HG02571 (cell line): ENCODE results near the gene KIF3A.

ENCODE experiments used
- ATAC-seq: cut with Tn5 transposase; IDR thresholded peaks from one replicate; pipeline ENCODE4 v1.9.1; 2021; ENCODE audit warnings: mild to moderate bottlenecking, moderate library complexity; ENCODE audit not compliant: unreplicated experiment

Gene KIF3A

DNA sequence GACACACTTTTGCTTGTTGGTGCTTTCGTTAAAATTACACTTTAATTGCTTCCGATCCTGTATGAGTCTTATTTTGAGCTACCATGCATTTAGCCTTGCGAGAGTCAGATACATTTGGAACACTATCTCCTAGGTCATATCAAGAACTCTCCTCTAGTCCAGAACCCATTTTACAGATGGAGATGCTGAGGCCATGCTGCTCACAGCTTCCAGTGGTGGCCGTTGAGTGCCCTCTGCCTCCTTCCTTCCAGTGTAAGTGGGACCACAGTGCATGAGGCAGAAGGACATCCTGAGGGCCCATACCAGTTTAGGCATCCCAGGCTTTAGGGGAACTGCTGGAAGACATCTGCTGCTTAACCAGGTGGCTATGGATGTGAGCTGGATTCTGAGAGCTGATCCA, 16.8 kb upstream of the KIF3A start:
- no peak for ATAC-seq

- no peak for ATAC-seq
Measured at GRCh38 chr5:132753135-132753987, 16.0 kb upstream of the KIF3A start.

DNA sequence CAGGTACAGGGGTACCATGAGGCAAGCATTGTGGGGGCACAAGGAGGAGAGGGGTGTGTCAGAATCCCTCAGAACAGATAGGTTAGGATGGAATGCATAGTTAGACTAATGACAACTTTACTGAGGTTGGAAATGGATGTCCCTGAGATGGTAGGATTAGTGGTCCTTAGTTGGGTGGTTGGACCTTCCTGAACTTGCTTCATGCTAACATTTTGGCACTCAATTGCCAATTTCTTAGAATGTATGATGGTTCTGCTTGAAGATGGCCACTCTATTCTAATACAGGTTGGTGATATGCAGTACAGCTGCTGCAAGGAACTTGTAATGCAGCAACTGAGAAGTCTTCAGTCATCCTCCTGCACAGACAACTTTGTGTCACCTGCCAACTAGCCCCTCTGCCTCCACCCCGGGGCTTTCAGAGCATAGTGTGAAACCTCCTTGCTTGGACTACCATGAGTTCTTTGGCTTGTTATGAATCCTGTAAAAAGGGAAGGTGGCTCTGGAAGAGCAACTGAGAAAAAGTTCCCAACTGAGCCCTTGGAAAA, 15.3 kb upstream of the KIF3A start:
- ATAC-seq: no peak

DNA sequence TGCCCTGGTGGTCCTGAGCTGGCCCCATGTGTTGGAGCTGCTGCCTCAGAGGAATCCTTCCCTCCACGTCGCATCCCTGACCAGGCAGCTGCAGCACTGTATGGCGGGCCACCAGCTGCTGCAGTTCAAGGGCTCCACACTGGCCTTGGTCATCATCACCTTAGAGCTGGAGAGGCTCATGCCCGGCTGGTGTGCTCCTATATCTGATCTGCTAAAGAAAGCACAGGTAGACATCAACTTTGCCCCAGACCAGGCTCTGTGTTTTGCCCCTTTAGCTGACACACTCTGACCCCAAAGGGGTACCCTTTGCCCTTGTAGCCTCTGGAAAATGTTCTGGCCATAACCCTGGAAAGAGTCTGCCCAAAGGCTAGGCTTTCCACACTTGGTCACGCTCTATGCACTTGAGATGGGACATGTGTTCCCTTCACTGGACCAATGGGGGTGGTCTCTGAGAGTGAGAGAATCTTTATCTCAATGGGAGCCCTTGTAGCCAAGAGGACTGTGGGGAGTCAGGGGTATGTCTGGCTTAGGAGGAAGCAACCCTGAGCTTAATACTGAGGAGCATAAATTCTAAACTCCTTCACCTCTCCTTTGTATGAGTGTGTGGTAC, 14.7 kb upstream of the KIF3A start:
- no peak for ATAC-seq

DNA sequence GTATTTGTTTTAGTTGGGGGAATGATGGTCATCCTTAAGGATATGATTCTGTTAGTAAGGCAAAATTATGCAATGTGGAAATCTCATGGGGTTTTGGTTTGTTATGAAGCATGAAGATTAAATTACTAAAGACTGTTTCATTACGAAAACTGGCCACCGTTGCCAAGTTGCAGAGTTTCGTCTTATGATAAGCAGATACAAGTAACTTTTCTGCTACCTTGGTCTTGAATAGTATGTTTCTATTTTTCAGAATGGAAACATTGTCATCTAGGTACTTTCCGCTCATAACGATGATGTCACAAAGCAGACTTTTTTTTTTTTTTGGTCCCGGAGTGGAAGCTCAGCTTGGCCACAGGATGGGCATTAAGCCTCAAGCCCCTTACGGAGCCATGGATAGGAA, 14.1 kb upstream of the KIF3A start:
- peak; percentile 32 for ATAC-seq

DNA sequence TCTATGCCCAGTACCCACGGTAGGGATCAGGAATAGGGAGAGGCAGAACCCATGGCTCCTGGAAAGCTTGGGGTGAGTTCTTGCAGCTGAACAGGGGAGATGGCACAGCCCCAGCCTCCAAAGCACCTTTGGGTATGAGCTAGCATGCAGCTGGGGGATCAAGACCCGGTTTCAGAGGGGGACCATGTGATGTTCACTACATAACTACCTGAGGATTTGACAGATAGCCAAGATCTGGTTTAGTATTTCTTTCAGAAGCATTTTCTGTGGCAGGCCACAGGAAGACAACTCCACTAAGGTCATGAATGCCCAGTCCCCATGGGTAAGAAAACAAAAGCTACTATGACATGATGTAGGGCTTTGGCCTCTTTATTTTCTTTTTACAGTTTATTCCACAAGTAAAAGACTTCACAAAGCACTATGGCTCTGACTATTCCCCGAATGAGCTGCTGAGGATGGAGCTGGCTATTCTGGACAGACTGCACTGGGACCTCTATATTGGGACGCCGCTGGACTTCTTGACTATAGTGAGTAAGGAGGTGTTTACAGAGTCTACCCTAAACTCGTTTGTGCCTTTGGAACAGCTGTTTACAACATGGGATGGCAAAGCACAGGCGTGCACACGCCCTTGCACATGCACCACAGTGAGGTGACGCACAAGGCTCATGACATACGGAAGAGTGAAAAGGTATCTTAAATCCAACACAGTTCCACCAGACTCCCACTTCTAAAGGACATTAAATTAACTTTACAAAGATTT, 13.3 kb upstream of the KIF3A start:
- peak; percentile 30 for ATAC-seq

DNA sequence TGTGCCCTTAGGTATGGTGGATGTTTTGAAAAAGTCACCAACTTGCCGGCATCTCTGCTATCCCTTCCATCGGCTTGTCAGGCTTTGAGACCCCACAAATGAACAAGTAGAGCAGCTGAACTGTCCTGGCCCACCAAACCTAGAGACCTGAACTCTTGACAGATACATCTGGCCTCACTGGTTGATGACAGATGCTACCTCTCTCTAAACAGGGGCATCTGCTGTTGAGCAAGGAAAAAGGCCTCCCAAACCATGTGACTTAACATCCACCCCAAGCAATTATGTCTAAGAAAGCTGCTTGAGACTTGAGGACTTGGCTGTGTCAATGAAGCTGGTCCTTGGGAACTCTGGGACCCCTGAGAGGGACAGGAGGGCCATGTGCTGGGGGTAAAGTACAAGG, 12.2 kb upstream of the KIF3A start:
- ATAC-seq: no peak

- ATAC-seq: no peak
Measured at GRCh38 chr5:132748522-132749000, 11.2 kb upstream of the KIF3A start.

- ATAC-seq: peak; percentile 25
Measured at GRCh38 chr5:132747616-132748440, 10.5 kb upstream of the KIF3A start.

DNA sequence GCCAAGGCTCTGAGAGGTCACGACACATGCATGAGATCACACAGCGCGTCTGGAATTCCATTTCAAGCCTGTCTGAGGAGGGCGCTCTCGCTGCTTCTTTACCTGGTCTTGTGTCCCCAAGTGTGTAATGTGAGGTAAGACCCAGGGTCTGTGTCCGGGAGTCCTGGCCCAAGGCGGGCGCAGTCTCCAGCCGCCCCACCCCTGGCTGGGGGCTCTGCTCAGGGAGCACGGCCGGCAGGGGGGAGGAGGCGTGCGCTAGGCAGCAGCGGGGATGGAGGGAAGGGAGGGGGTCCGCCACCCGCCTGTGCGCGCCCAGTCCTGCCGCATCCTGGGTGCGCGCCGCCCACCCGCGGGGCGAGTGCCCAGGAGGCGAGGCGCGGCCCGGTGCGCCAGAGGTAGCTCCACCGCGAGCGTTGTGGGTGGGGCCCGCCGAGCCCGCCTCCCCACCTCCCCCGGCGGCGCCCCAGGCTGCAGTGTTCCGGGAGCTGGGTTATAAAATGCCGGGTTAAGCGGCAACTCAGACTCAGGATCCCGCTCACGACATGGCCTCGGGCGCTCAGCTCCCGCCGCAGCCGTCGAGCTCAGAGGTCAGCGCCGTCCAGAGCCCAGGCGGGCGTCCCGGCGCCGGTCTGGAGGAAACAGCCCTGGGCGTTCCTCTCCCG, 9.7 kb upstream of the KIF3A start, which contains the start of gene CCNI2:
Gene CCNI2 (plus strand): TSS at position 473 of the 662 bp plus-strand sequence. CDS start 70 bp downstream, at position 543.
- peak; percentile 50 for ATAC-seq

DNA sequence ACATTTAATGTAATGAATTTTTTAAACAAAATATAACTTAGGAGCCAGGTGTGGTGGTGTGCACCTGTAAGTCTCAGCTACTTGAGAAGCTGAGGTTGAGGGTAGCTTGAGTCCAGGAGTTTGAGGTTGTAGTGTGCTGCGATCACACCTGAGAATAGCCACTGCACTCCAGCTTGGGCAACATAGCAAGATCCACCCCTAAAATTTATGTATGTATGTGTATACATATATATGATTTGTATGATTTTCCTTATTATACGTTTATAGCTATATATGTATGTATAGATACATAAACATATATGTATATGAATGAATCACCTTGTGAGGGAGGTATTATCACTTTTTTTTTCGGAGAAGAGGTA, 9.2 kb upstream of the KIF3A start:
- no peak for ATAC-seq

- no peak for ATAC-seq
Measured at GRCh38 chr5:132744659-132745058, 7.3 kb upstream of the KIF3A start.

GRCh38 chr5:132742626-132743025, 5.3 kb upstream of the KIF3A start:
- no peak for ATAC-seq

DNA sequence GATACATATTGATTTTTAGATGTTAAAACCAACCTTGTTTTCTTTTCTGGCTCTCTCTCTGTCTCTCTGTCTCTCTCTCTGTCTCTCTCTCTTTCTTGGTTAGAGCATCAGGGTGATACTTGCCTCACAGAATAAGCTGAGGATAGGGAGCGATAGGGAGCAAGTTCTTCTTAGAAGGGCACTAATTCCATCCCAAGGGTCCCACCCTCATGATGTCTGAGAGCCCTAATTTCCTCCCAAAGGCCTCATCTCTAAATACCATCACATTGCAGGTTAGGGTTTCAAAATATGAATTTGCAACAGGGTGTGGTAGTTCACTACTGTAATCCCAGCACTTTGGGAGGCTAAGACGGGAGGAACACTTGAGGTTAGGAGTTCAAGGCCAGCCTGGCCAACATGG, 4.8 kb upstream of the KIF3A start:
- ATAC-seq: no peak

DNA sequence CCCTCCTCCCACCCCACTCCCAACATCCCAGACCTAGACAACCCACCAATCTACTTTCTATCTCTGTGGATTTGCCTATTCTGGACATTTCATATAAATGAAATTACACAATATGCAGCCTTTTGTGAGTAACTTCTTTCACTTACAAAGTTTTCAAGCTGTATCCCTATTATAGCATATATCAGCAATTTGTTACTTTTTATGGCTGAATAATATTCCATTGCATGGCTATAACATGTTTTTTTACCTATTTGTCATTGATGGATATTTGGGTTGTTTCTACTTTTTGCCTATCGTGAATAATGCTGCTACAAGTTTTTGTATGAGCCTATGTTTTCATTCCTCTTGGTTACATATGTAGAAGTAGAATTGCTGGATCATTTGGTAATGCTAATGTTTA, 1.9 kb upstream of the KIF3A start:
- ATAC-seq: no peak

DNA sequence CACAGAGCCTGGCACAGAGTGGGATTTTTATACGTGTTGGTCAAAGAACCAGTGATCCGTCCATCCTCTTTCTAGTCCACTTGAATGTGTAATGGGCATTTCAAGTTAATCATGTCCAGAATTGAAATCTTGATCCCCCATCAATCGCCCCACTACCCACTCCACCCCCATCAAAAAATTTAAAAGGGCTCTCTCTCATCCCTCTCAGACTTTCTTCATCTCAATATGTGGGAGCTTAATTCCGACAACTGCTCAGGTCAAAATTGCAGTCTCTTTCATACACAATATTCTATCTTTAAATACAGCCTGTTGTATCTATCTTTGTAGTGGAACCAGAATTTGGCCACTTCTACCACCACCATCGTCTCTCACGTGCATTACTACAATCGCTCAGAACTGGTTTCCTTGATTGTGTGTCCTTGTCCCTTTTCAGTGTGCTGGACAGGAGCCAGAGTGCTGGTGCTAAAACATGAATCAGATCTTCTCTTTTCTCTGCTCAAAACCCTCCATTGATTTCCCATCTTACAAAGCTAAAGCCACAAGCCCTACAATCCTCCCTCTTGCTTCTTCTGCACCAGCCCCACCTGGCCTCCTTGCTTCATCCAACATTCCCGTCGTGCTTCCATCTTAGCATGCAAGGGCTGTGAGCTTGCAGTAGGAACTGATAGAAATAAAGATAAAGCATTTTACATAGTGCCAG, 786 bp upstream of the KIF3A start:
- no peak for ATAC-seq

DNA sequence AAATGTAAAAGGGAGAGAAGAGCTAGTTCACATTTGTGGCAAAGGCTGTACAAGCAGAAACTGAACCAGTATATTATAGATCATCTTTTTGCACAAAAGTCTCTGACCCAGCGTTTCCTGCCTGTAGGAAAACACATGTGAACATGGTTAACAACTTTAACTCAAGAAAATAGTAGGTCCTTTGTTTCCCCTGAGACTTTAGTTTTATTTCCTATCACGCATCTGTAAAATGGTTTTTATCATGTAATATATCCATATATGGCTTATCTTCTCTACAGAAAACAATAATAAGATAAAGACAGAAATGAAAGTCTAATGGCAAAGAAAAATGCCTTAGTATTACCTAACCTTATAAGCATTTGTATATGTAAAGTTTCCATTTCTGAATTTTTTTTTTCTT, 2.7 kb downstream of the KIF3A start:
- no peak for ATAC-seq

DNA sequence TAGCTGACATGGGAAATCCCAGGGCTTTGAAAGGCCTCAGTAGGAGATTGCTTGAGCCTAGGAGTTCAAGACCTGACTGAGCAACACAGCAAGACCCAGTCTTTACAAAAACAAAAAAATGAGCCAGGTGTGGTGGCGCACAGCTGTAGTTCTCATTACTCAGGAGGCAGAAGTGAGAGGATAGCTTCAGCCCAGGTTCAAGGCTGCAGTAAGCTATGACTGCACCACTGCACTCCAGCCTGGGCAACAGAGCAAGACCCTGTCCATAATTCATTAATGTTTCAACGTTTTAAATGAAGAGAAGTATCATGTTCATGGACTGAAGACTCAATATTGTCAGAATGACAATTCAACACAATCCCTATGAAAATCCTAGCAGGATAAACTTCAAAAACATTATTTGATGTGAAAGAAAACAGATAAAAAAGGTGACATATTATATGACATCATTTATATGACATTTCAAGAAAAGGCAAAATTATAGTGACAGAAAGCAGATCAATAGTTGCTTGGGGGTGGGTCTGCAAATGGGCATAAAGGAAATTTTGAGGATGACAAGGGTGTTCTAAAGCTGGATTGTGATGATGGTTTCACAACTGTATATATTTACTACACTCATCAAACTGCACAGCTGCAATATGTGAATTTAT, 3.7 kb downstream of the KIF3A start:
- no peak for ATAC-seq

- ATAC-seq: no peak
Measured at GRCh38 chr5:132729896-132730295, 7.5 kb downstream of the KIF3A start.
